ENCODE data around the gene CTNNA2. TPM values are rescaled to one million over a fixed set of nuclear protein-coding genes. Genes with fewer than 3 reads are reported as not detected.

The CTNNA2 gene
- 4.5 and 5.5 TPM in 2 replicates for total RNA-seq (2021)
- long read RNA-seq, partial matches to known transcripts = 1 of 3 reads
- long read RNA-seq, other reads (novel, unspliced or antisense) = 2 of 3 reads

DNA sequence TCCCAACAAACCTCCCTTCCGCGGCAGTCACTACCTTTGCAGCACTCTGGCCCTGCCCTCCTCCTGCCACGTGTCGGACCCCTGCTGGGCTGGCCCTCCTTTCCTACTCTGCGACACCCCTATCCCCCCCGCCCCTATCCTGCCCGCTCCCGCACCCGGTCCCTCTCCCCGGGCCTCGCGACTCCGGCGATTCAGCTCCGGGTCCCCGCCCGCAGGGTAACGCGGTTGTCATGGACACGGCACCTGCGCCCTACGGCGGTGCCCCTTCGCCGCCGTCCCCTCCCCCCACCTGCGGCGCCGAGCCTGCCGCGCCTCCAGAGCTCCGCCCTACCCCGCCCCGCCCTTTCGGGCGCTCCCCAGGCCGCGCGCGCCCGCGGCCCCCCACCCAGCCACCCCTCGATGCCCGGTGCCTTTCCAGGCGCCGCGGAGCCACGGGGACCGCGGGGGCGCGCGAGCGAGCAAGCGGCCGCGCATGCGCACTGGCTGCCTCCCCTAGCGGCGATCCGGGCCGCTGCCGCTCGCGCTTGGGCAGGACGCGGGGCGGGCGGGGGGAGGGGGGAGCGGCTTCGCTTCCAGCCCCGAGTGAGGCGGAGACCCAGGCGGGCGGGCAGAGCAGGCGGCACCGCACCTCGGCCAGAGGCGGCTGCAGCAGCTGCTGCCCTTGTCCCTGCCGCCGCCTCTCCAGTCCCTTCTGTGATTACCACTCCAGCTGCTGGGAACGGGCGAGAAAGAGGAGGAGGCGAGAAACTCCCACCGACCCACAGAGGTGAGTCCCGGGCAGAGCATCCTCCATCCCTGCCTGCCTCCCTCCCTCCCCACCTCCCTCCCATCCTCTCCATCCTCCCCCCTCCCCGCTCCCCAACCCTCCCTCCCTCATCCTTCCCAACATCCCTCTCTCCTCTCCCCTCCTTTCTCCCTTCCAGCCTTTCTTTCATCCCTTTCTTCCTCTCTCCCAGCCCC is at the start of gene CTNNA2:
Gene CTNNA2 (plus strand): TSS at position 610 of the 960 bp plus-strand sequence.
- Histone ChIP-seq H2AK5ac (ENCODE audit: insufficient read length, low read length) (no peak within 1 kb of the TSS), H3K79me2 (ENCODE audit: insufficient read depth, low read length) (no peaks in the 10 kb centered on the region), H2AFZ (ENCODE audit: low read length) (peak within 1 kb of the TSS; percentile 52), H2BK12ac (ENCODE audit: insufficient read length, low read depth, low read length) (no peak within 1 kb of the TSS), H2BK5ac (ENCODE audit: insufficient read length, low read length) (no peak within 1 kb of the TSS), H3K56ac (ENCODE audit: insufficient read length, low read depth, low read length) (no peak within 1 kb of the TSS), H4K5ac (ENCODE audit: insufficient read length, low read depth, low read length) (no peak within 1 kb of the TSS), H3K18ac (ENCODE audit: insufficient read length, low read depth, low read length) (no peak within 1 kb of the TSS), H4K20me1 (ENCODE audit: control insufficient read depth, insufficient read depth, insufficient read length) (no peaks in the 10 kb centered on the region), H2BK20ac (ENCODE audit: low read depth, low read length, poor library complexity, severe bottlenecking) (no peak within 1 kb of the TSS), H3K9ac (ENCODE audit: extremely low read depth, insufficient read length, low read length) (peak within 1 kb of the TSS; percentile 33), H3K27ac (ENCODE audit: insufficient read length, low read depth, low read length) (no peak within 1 kb of the TSS), H3K9me3 (ENCODE audit: control insufficient read depth, low read depth, low read length) (no peaks in the 10 kb centered on the region), H2BK15ac (ENCODE audit: low read depth, low read length) (no peak within 1 kb of the TSS), H3K79me1 (ENCODE audit: insufficient read depth, low read depth, low read length, poor library complexity, severe bottlenecking) (no peaks in the 10 kb centered on the region), H3T11ph (ENCODE audit: low read length) (no peak within 1 kb of the TSS), H2BK120ac (ENCODE audit: low read depth, low read length, poor library complexity, severe bottlenecking) (no peak within 1 kb of the TSS), H3K4ac (ENCODE audit: low read depth, low read length) (no peak within 1 kb of the TSS), H3K27me3 (ENCODE audit: insufficient read depth, low read length) (no peaks in the 10 kb centered on the region), H3K4me2 (ENCODE audit: insufficient read depth, insufficient read length, low read length) (peak within 1 kb of the TSS; percentile 90), H3K4me1 (ENCODE audit: insufficient read depth, low read length) (peaks cover 2% of the 10 kb centered on the region; the same call in 1 of the 2 replicates), H3K14ac (ENCODE audit: insufficient read depth, low read length) (0 out of 2 replicates have a peak within 1 kb of the TSS, but pooled peaks have one; percentile 32), H4K91ac (ENCODE audit: insufficient read length, low read depth, low read length) (no peak within 1 kb of the TSS), H3K23ac (ENCODE audit: insufficient read length, low read depth, low read length) (no peak within 1 kb of the TSS), H3K23me2 (ENCODE audit: insufficient read length, low read depth, low read length, poor library complexity, severe bottlenecking) (peaks cover 3% of the 10 kb centered on the region), H4K8ac (replicated peaks; ENCODE audit: insufficient read length, low read depth, low read length) (no peak within 1 kb of the TSS)
- Mint-ChIP-seq H3K36me3 (ENCODE audit: insufficient read depth in 1 of 3, low read depth in 3 of 3) (no peaks in the 10 kb centered on the region), H3K27ac (peak within 1 kb of the TSS in 2 of 3 experiments; percentile 22 to 64; a peak in 4 of 7 replicates), H3K9me3 (no peaks in the 10 kb centered on the region; a peak in 1 of 5 replicates), H3K27me3 (ENCODE audit: low read depth) (peaks cover 24% of the 10 kb centered on the region), H3K4me3 (peak within 1 kb of the TSS; percentile 73 to 88), H3K4me1 (peaks cover 36 to 37% of the 10 kb centered on the region in 2 experiments)
- TF ChIP-seq, protein P1, sequence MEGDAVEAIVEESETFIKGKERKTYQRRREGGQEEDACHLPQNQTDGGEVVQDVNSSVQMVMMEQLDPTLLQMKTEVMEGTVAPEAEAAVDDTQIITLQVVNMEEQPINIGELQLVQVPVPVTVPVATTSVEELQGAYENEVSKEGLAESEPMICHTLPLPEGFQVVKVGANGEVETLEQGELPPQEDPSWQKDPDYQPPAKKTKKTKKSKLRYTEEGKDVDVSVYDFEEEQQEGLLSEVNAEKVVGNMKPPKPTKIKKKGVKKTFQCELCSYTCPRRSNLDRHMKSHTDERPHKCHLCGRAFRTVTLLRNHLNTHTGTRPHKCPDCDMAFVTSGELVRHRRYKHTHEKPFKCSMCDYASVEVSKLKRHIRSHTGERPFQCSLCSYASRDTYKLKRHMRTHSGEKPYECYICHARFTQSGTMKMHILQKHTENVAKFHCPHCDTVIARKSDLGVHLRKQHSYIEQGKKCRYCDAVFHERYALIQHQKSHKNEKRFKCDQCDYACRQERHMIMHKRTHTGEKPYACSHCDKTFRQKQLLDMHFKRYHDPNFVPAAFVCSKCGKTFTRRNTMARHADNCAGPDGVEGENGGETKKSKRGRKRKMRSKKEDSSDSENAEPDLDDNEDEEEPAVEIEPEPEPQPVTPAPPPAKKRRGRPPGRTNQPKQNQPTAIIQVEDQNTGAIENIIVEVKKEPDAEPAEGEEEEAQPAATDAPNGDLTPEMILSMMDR (conservative IDR thresholded peaks at IDR 0.05) = peak; percentile 52
- WGBS (ENCODE audit: extremely low coverage, insufficient read length, low lambda C conversion rate) = 100% methylated on average over 1 of the region's 87 CpGs
- peak; percentile 94 for DNase-seq

Measured in H9 (cell line).